HG03139 (cell line): ENCODE results near the gene SZT2.

ENCODE experiments used
- ATAC-seq: cut with Tn5 transposase; IDR thresholded peaks from one replicate; pipeline ENCODE4 v1.9.1; 2021; ENCODE audit not compliant: unreplicated experiment

Gene SZT2

DNA sequence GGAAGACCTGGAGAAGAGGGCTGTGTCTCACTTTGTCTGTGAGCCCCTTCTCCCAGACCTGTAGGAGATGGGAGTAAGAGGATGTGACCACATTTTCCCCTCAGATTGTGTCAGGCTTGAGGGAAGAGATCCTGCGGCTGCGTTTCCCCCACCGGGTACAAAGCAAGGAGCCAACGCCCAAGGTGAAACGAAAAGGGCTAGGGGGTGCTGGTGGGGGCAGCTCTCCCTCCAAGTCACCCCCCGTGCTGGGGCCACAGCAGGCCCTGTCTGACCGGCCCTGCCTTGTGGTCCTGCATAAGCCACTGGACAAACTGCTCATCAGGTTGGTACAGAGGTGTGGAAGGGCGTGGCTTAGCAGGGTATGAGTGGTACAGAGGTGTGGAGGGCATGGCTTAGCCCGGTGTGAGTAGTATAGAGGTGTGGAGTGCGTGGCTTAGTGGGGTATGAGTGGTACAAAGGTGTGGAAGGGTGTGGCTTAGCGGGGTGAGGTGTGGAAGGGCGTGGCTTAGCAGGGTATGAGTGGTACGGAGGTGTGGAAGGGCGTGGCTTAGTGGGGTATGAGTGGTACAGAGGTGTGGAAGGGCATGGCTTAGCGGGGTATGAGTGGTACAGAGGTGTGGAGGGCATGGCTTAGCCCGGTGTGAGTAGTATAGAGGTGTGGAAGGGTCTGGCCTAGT is 33.4 kb downstream of the SZT2 start:
- no peak for ATAC-seq

DNA sequence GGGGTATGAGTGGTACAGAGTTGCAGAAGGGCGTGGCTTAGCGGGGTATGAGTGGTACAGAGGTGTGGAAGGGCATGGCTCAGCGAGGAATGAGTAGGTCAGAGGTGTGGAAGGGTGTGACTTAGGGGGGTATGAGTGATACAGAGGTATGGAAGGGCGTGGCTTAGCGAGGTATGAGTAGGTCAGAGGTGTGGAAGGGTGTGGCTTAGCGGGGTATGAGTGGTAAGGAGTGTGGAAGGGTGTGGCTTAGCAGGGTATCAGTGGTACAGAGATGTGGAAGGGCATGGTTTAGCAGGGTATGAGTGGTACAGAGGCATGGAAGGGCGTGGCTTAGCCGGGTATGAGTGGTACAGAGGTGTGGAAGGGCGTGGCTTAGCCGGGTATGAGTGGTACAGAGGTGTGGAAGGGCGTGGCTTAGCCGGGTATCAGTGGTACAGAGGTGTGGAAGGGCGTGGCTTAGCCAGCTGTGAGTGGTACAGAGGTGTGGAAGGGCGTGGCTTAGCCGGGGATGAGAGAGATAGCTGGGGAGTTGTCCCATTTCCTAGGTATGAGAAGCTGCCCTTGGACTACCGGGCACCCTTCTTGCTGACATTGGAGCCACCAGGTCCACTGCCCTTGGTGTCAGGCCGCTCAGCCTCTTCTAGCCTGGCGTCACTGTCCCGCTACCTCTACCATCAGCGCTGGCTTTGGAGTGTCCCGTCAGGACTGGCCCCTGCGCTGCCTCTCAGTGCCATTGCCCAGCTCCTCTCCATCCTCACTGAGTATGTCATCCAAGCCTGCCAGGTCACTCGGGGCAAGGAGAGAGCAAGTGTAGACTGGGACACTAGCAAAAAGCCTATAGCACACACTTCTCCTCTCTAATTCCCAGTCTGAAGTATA is 34.2 kb downstream of the SZT2 start:
- ATAC-seq = no peak

DNA sequence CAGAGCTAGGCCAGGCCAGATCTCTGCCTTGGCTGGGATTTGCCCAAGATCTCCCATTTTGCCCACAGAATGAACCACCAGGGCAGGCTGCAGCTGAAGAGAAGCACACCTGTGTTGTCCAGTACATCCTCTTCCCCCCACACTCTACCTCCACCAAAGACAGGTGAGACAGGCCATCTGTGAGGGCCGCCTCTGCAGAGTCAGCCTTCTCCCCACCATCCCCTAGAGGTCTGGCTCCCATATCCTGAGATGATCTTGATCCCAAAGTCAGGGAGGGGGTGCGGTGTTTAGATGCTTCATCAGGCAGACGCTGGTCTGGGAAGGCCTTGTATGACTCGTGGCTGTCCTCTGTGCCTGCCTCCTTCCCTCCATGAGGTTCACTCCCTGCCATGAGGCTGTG is 35.3 kb downstream of the SZT2 start:
- ATAC-seq = no peak

DNA sequence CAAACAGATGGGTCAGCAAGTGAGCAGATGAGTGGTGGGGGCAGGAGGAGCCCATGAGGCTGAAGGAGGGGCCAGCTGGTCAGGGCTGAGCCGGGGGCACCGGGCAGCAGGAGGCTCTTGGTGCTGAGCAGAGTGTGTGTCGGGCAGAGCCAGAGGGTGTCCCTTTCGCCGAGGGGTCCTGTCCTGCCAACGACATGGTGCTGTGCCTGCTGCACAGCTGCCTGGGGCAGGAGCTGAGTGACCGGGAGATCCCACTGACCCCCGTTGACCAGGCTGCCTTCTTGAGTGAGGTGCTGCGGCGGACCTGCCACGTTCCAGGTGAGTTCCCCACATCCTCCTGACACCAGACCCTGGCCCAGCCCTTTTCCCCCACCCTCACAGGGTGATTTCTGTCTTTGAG is 36.5 kb downstream of the SZT2 start:
- ATAC-seq = no peak

DNA sequence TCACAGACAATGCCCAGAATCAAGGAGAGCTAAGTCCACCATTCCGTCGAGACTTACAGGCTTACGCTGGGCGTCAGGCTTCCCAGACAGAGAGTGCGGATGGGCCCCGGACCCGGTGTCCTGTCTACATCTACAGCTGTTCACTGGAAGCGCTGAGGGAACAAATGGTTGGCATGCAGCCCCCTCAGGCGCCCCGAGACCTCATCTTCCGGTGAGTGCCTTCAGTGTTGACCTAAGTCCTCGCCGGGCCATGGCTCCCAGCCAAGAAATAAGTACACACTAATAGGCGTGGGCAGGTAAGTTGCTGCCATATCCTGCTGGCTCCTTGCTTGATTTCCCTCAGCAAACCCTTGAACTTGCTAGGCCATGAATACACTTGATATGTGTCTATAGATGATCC is 37.8 kb downstream of the SZT2 start:
- no peak for ATAC-seq

DNA sequence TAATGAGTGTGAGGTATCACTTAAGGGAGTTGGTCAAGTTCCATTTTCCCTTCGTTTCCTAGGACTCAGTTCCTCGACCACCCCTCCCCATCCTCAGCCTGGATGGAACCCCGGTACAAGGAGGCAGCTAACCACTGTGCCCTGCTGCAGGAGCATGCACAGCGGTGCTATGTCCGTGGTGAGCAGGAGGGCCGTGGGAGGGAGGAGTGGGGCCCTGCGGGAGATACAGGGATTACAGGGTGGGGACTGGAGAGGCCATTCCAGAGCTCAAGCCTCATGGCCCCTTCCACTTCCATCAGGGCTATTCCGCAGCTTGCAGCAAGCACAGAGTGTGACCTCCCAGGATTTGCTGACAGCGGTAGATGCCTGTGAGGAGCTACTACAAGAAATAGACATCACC is 38.2 kb downstream of the SZT2 start:
- no peak for ATAC-seq

DNA sequence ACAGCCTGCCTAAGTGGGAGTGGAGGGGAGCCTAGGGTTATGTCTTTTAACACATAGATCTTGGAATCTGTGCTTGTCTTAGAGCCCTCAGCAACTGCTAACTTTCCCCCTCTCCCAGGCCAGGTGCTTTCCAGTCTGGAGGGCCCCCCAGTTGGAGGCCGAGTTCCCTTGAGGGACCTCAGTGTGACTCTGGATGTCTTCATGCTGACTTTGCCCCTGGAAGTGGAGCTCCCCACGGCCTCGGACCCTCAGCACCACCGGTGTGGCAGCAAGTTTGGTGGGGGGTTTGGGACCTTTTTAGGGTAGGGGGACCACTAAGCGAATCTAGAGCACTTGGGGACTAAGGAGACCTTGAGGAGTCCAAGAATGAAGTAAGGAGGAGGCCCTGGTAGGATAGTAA is 41.1 kb downstream of the SZT2 start:
- no peak for ATAC-seq

DNA sequence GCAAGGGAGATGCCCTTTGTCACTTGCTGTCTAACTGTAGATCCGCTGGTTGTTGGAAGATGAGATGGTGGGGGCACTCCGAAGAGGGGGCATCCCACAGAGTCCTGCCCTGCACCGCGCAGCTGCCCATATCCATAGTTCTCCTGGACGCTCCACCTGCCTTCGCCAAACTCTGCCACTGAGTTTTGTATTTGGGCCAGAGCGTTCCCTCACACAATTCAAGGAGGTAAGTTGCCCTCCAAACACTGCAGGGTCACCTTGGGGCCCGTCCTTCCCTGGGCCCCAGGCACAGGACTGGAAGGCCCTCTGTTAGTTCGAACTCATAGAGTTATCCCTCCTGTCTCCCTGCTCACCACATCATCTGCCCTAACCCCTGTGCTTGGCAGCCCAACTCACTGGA is 42.0 kb downstream of the SZT2 start:
- ATAC-seq = no peak

DNA sequence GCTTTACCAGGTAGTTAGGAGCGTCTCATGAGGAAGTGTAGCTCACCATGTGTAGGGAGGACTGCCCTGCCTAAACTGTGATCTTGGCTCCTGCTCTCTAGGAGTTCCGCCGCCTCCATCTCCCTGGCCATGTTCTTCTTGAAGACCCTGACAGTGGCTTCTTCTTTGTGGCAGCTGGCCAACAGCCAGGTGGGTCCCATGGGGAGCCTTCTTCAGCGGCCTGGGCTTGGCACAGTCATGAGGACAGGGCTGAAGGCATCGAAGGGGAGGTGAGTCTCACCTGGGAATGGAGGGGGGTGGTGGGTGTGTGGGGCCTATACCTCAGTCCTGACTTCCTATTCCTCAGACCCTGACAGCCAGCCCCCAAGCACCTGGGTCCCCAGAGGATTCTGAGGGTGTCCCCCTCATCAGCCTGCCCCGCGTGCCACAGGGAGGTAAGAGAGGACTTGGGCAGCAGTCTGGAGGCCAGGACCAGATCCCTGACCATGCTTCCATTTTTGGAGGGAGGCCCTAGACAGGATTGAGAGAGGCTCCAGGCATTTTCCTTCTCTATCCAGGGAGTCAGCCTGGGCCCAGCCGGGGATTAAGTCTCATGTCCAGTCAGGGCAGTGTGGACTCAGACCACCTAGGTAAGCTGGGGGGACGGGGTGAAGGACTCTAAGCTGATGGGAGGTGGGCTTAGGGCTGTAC is 42.6 kb downstream of the SZT2 start:
- ATAC-seq = no peak

DNA sequence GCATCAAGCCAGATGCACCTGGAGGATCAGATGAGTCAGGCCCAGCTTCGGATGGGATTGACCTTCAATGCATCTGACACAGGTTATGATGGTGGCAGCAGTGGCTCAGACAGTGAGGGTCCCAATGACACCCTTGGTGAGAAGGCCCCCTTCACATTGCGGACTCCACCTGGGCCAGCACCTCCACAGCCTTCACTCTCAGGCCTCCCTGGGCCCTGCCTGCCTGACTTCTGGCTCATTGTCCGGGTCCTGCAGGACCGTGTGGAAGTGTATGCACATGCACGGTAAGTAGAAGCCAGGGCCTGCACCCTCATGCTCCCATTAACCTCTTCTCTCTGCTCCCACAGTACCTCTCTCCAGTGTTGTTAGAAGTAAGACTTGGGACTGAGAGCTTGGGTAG is 43.2 kb downstream of the SZT2 start:
- ATAC-seq = no peak

DNA sequence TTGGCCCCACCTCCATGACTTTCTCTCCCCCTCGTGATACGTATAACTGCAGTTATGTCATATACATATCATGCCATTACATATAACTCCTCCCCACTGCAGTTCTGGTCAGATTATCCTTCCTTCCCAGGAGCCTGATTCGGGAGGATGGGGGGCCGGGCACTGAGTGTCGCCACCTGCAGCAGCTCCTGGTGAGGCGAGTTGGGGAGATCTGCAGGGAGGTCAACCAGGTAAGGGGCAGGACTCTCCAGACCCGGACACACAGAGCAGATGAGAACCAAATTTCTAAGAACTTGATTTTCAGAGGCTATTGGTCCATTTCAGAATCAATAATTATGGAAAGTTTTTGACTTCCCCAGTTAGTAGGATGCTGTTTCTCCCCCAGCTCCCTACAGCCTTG is 44.6 kb downstream of the SZT2 start:
- no peak for ATAC-seq

DNA sequence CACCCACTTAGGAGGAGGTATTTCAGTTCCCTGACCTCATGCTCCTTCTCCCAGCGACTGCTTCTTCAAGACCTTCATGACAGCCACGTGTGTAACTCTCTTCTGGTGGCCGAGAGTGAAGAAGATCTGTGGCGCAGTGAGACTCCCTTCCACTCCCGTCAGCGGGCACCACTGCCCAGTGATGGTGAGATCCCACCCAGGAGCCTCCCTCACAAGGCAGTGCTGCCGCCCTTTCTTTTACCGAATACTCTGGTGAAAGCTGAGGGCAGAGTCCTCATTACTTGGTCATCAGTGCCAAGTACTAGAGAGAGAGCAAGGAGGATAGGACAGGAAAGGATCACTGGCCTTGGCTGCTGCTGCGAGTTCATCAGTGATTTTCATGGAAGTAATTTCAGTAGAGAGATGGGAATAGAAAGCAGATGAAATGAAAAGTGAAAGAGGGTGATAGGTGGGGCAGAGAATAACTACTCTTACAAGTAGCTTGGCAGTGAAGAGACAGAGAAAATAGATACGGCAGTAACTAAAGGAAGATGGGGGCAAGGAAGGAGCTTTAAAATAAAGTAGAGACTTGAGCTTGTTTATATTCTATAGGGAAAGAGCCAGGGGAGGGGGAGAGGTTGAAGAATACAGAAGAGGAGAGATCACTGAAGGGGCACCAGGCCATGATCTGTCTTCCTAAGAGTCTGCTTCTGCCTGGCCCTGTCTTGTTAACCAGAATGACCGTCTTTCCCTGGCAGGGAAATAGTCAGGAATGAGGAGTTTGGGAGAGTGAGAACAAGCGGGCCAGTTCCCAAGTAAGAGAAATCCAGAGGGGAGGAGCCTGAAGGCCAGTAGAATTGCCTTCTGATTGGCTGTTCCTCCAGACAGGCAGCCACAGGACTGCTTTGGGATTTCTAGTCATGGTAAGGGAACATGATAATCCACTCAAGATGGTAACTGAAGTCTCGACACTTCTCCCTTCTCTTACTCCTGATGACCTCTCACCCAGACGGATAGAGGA is 45.7 kb downstream of the SZT2 start:
- ATAC-seq = no peak

DNA sequence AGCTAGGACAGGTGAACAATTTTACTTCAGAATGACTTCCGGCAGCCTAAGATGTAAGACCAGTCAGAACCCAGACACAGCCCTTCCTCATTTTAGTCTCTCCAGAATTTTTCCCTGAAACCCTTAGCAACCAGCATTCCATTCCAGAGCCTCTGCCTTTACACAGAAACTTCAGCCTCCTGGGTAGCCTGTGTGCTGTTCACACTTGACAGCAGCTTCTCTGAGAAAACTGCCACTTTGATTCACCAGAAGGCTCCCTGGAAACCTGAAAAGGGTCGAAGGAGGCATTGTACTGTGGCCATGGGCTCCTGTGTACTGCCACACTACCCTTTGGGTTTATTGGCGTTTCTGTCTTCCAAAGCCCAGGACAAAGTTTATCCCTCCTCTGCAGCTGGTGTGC is 46.7 kb downstream of the SZT2 start:
- no peak for ATAC-seq

DNA sequence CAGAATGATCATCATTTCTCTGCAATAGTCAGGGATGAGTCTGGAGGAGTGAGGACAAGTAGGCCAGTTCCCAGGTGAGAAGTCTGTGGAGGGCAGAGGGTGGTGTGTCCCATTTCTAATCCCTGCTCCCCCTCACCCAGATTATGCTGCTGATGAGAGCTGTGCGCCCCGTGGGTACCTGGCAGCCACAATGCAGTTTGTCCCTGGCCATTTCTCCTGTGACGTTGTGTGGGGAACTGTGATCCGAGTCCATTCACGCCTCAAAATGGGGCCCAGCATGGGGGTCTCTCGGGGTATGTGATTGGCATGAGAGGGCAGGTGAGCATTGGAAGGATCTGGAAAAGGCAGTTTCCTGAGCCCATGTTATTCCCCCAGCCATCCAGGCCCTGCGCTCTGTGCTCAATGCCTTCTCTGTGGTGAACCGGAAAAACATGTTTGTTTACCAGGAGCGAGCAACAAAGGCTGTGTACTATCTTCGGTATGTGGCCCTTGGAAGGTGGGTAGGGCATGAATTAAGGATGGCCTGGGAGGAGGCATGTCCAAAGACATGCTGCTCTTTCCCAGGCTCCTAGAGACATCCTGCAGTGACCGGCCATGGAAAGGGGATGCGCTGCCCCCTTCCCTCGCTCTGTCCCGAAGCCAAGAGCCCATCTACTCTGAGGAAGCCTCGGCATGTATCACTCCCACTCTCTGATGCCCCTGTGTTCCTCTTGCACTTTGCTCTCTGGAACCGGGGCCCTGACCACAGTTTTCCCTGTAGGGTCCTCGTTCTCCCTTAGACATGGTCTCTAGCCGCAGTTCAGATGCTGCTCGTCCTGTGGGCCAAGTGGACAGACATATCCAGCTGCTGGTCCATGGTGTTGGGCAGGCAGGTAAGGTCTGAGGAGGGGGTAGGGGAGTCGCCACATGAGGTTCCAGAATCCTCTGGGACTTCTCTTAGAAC is 47.6 kb downstream of the SZT2 start:
- ATAC-seq = no peak

DNA sequence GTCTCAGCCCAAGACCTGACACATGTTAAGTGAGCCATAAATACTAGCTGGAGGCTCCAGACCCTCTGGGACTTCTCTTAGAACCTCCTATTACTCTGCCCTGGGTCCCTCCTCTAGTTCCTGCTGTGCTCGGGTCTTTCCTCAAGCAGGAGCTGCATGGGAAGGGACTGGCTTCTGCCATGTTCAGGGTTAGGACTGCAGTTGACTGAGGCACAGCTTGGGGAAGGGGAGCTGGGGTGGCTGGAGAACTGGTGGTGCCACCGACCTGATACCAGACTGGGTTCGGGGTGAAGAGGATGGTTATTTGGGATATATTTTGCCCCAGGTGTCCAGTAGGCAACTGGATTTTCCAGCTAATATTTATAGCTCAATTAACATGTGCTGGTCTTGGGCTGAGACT is 48.3 kb downstream of the SZT2 start:
- no peak for ATAC-seq

DNA sequence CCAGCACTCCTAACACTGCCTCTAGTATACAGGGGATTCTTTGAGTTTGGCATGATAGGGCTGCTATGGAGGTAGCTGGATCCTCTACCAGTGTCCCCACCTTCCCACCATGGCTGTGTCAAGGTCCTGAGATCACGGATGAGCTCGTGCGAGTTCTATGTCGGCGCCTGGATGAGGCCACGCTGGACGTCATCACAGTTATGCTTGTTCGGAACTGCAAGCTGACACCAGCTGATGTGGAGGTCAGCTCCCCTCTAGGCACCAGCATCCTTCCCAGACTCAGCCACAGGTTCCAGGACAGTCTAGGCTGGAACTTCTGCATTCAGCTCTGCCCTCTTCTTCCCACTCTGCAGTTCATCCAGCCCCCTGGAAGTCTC is 48.9 kb downstream of the SZT2 start:
- ATAC-seq = no peak

DNA sequence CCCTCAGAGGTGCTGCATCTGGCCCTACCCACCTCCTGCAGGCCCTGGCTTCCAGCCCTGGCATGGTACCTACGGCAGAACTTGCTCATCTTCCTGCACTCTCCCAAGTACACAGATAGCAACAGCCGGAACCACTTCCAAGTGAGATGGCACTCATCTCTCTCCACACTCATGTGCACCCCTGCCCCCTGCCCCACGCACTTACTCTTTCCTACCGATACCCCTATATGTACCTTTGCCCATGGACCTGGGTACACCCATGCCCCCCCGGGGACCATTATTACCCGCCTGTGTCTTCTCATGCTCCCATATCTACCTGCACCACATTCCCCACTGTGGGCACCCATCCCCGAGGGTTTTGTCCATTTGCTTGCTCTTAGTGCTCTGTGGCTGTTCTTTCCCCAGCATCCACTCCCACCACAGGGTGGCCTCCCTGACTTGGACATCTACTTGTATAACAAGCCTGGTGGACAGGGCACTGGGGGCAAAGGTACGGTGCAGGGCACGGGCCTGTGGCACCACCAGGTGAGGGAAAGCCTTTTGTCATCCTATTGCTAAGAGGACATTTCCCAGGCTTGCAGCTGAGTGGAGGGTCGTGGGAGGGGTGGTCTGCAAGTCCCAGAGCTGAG is 49.4 kb downstream of the SZT2 start:
- ATAC-seq = no peak

DNA sequence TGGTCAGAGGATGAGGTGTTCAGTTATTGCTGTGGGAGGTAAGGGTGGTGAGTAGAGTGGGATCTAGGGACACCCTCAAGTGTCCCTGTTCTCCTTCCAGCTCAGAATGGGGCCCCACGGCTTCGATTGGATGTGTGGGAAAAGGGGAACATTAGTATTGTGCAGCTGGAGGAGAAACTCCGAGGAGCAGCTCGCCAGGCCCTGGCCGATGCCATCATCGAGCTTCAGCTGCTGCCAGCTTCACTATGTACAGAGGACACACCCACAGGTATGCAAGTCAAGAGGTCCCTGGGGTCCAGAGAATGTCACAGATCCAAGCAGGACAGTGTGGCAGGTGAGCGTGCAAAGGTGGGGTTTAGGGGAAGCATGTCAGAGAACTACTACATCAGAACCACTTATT is 50.1 kb downstream of the SZT2 start:
- no peak for ATAC-seq

DNA sequence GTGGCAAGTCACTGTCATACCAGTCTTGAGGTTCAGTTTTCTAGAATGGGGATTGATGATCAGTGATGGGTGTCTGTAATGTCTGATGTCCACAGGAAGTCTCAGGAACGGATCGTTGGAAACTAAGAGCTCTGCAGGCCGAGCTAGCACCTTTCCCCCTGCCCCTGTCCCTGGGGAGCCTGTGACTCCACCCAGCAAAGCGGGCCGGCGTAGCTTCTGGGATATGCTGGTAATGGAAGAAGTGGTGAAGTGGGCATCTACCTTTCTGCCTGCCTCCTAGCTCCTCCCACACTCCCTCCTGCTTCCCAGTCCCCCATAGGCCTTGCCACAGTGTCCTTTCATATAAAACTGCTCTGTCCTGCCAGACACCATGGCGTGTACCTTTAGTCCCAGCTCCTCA is 50.7 kb downstream of the SZT2 start:
- ATAC-seq = no peak
